GM21360 (cell line): ENCODE measurements around the gene ZNF366.

ENCODE experiments used
- ATAC-seq: cut with Tn5 transposase; IDR thresholded peaks from one replicate; pipeline ENCODE4 v1.9.1; 2021; ENCODE audit warnings: mild to moderate bottlenecking, moderate library complexity; ENCODE audit not compliant: unreplicated experiment

ZNF366 gene

DNA sequence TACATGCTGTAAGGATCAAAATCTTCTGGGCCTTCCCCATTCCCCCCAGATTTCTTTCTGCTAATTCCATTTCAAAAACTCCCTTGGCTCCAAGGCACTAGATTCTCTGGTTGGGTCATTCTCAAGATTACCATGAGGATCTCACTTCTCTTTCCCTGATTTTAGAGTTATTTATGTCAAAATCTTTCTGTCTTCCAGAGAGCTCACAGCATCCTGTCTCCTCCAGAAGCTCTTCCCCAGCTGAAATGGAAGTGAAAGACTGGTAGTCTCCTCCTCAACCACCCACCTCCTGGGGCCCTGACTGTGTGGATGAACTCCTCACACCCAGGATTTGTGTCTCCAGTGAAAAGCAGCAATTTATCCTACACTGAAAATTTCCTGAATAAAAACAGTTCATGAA, 11.9 kb upstream of the ZNF366 start:
- no peak for ATAC-seq

DNA sequence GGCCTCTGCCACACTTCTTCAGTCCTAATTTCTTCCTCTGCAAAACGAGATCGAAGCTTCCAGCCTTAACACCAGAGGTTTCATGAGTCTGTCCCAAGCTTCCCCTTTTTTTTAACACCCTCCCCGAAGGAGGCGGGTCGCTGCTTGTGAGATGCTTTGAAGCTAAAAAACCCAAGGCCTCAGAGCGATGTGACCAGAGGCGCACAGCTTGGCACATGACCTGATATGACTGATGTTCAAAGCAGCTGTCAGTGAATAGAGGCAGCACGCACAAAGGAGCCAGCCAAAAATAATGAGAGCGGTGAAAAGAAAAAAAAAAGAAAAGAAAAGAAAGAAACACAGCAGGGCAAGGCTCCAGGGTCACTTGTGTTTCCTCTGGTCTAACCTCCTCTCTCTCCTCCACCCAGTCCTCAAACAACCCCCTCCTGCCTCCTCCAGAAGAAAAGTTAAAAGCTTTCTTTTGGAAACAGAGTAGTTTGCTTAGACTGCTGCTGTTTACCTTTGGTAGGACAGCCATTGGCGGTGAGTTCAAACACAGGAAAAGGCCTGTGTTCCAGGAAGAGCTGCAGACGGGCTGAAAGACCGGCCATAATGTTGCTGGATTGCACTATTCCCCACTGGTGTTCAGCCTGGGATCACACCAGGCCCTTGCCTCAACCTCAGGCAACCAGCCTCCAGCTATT, 10.9 kb upstream of the ZNF366 start:
- no peak for ATAC-seq

DNA sequence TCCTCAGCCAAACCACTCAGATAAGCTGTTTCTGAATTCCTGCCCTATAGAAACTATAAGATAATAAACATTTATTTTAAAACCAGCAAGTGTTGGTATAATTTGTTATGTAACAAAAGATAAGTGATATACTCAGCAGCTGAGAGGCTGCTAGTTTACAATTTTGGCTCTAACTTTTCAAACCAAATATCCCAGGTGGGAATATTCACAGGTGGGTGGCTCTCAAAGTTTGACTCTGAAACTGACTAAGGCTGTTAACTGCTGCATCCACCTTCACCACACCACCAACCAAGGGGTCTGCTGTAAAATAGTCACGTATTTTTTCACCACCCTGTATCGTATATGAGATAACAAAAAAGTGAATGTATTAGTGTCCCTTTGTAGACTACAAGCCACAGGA, 9.7 kb upstream of the ZNF366 start:
- no peak for ATAC-seq

DNA sequence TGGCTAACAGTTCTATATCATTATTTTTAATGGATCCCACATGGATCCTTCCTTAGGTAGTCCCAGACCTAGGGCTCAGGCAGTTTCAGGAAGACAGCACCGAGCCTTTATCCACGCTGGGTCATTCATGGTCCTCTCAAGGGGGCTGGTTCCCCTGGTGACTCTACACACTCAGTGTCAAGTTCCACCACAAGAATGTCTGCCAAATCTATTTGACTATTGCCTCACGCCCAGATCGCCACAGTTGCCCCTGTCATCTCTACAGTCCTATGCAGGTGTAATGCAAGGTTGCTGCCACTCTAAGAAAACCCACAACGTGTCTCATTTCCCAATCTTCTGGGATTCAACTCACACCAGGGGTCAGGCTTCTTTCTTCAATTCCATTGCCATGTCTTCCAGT, 8.0 kb upstream of the ZNF366 start:
- ATAC-seq, result no peak

DNA sequence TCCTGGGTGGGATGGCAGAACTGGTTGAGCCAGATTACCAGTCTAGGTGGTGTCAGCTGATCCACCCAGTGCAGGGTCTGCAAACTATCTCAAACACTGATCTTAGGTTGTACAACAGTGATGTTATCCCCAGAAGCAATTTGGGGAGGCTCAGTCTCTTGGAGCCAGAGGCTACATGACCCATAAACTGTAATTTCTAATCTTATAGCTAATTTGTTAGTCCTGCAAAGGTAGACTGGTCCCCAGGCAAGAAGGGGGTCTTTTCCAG, 5.3 kb upstream of the ZNF366 start:
- no peak for ATAC-seq

DNA sequence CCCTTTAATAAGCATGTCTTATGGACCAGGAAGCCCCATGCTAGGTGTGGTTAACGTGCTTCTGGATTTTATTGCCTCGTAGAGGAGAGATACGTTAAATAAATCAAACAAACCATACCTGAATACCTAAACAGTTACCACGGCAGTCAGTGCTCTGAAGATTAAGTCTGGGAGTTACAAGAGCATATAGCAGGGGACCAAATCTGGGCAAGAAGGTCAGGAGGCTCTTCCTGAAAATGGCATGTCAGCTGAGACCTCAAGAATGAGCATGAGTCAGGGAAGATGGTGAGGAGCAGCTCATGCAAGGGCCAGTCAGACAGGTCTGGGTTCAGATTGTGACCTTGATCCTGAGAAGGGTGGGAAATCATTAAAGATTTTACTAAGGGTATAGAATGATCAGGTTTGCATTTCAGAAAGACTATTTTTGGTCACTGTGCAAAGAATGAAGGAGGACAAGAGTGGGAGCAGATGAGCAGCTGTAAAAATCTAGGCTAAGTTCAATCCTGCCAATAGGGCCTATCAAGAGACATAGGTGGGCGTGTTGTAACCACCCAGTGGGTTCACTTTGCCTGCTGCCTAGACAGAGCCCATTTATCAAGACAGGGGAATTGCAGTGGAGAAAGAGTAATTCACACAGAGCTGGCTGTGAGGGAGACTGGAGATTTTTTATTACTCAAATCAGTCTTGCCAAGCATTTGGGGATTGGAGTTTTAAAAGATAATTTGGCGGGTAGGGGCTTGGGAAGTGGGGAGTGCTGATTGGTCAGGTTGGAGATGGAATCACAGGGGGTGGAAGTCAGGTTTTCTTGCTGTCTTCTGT, 4.8 kb upstream of the ZNF366 start:
- ATAC-seq, result no peak

DNA sequence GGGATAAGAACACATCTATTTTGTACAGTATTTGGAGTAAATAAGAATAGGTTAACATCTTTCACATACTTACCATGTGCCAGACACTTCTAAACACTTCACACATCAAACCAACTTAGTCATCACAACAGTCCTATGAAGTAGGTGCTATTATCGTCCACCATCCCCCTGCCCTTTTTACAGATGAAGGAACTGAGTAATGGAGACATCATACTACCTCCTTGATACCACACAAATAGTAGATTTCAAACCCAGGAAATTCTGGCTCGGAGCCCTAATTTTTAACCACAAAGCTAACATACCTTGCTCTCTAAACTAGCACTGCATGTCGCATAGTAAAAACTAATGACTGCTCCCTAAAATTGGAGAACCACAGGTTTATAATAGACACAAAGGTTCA, 4.2 kb upstream of the ZNF366 start:
- ATAC-seq, result no peak

DNA sequence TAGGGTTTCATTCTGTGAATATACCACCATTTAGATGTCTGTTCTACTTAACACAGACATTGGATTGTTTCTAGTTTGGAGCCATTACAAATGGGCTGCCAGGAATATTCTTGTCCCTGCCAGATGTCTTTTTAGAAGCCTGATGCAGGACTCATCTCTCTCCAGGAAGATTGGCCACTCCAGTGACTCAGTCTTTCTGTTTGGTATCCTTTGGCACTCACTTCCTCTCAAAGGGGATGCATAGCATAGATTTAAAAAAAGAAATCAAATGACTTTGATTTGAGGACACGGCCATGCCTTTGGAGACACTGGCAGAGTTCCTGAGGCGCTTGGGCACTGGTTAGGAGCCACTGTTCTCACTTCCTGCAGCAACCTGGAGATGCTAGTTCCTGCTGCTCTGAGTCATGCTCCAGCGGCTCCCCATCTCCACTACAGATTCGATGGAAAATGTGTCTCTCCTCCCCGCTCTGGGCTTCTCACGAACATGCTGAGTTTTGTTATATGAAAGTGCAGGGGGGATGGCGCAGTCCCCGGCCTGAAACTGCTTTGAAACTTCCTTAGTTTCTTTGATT, 3.5 kb upstream of the ZNF366 start:
- ATAC-seq, result no peak

DNA sequence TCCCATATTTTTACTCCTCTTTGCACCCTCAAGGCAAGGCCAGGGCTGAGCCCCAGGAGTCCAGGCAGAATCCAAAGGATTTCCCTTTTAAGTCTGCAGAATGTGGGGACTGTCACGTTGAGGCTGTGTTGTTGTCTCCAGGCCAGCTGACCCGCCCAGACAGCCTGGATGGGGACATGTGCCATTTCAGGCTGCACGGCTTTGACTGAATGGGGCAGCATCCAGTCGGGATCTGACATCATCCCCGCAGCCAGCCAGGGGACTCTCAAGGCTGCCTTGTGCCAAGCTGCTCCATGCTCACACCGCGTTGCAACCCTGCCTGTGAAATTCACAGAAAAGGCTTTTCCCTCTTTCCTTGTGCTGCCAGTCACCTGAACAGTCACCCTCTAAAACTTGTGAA, 2.2 kb upstream of the ZNF366 start:
- ATAC-seq, result no peak

DNA sequence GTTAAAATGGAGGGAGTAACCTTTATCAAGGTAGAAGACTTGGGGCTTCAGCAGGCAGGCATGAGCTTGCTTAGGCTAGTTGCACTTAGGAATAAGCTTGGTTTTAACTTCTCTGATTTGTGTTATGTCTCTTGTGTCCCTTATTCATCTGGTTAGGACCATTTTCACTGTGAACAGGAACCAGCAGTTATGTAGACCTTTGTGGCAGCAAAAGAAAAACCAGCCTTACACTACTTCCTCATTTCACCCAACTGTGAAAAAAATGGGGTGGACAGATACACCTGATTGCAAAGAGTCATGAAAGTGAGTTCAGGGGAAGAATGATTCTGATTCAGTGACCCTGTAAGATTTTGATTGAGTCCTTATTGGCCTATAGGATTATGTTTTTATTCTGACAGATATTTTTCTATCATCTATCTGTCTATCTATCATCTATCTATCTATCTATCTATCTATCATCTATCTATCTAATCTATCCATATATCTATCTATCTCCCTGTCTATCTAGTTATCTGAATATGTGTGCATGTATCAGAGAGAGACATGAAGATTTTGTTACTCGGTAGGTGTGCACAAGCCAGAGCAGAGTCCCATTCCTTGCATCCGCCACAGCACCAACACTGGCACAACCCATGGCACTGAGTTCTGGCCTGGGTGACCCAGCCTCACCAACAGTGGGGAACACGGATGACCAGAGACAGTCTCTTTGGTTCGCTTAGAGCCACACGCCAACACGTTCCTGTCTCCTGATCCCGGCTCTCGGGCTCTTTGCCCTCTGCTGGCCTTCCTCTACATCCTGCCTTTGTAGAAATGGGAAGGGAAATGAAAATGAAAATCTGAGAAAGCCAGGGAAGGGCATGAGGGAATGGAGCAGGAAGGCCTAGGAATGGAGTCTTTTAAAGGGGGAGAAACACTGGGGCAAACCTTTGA, 1.3 kb upstream of the ZNF366 start:
- peak; percentile 92 for ATAC-seq

DNA sequence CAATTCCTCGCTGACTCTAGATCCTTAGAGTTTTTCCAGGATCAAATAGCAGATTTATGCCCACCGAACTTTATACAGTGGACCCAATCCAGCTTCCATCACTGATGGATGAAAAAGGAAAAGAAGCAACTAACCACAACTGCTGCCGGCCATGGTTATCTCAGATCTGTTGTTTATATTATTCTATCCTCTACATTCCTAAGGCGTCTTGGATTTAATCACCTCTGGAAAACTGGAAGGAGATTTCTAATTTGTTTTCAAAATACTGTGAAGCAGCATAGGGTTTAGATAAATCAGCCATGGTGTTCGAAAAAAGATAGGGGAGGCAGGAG, 663 bp upstream of the ZNF366 start:
- no peak for ATAC-seq

DNA sequence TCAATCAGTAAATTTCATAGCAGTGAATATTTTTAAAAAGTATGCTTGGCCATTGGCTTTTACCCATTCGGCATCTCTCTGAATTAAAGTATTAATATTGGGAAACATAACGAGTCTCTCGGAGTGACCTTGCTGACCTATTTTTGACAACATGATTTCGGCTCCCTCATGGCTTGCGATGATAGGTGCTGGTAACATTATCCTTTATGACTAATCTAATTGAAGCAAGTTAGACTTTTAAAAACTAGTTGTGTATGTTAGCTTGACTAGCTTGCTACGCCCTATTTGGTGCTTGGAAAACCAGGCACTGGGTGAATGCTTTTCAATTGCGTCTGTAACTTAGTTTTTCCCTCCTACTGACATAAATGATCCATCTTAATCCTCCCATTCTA, 1.1 kb downstream of the ZNF366 start:
- no peak for ATAC-seq

DNA sequence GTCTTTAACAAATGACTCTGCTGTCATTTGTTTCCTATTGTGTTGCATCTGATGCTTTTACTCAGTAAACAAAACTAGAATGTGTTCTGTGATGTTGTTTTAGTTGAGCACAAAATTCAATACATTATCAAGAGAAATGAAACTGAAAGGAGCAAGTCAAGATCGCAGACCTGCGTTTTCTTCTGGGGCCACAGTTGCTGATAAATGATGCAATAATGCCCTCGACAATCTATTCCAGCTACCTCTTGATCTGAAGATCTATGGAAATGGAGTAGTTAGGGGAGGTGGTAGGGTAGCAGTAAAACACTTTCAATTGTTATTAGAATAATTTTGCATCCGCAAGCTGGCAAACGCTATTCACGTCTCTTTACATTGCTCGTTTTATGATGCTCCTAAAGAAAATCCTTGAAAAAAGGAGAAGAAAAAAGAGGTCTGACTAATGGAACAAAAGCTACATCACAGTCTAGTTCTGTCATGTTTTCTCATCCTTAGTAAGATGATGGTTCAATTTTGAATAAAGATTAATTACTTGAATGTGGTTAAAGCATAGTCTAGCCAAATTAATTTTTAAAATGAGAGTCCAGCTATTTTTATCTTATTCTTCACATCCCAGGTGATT, 1.6 kb downstream of the ZNF366 start:
- ATAC-seq, result no peak

DNA sequence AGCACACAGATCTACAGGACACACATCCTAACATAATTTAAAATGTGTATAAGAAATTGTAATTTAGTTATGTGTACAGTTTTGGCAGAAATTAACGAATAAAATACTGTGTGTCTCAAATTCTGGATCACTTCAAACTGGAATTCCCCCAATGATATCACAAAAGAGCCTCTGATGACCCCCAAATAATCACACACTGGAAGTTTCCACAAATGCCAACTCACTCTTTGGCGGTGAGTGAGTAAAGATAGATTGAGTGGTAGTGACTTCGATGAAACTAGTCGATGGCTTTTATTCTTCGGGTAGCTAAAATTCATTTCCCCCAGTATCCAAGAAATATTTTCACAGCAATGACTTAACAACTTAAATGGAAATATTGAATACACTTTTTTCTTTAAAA, 2.2 kb downstream of the ZNF366 start:
- ATAC-seq, result no peak

DNA sequence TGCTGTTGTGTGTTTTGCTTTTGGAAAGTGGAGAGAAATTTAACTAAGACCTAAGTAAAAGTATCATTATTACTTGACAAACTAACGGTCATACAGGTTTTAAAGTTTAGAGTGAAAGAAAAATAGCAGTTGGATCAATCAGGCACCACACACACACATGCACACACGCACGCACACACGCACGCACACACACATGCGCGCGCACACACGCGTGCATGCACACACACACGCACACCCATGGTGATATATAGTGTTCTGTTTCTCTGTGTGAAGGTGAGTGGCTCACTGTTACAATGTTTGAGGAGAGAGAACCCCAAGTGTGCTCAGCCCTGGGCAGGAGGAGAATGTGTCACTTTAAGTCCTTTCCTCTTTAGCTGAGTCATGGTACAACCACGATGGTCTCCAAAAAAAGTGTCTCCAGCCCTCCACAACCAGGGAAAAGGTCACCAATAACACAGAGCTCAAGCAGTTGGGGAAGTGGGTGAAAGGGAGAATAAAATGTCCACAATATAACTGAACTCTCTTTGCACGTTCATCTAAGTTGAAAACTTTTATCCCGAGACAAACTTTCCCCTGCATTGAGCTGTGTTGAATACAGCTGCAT, 3.2 kb downstream of the ZNF366 start:
- no peak for ATAC-seq

DNA sequence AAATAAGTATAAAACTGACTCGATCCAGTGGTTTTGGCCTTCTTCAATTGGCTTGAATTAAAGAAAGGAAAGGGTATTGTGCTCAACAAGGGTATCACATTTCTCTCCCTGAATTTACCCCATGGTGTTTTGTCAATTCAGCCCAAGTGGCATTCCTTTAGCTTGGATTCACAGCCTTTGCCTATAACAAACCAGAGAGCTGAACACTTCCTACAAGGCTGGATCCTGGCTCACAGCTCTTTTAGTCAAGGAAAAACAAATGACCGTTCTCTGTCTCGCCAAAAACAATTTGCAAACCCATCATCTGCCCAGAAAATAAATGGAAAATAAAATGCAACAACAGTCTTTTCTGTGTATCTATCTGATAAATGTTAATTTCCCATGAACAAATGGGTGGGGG, 5.7 kb downstream of the ZNF366 start:
- no peak for ATAC-seq

DNA sequence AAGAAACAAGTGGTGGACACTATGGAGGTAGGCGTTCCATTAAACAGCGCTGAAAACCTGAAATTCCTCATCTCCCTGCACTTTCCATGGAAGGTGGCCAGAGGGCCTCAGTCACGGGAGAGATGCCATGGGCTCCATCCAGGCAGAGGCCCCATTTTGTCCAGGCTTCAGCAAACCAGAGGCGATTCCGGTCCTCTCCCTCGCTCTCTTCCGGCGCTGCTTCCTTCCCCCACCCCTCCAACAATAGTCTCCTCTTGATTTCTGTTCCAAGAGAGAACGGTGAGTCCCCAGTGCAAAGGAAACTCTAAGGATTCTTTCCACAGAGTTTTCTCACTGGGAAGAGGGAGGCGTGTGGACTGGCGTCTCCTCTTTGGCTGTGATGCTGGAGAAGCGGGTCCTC, 7.5 kb downstream of the ZNF366 start:
- ATAC-seq, result no peak

DNA sequence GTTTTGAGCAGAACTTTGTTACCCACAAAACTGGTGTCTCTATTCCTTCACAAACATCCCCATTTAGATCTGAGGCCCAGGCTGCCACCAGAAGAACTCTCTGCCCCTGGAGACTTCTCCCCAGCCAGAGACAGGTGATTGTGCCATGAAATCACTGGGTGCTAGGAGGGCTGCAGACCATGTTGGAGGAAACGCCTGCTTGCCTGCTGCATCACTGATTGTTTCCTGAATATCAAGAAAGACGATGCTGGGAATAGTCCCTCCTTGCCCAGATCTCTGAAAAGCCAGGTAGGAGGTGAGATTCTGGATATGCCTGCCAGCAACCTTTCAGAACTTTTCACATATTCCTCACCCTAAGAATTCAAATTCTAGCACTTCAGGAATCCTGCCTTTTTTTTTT, 8.1 kb downstream of the ZNF366 start:
- ATAC-seq, result no peak

DNA sequence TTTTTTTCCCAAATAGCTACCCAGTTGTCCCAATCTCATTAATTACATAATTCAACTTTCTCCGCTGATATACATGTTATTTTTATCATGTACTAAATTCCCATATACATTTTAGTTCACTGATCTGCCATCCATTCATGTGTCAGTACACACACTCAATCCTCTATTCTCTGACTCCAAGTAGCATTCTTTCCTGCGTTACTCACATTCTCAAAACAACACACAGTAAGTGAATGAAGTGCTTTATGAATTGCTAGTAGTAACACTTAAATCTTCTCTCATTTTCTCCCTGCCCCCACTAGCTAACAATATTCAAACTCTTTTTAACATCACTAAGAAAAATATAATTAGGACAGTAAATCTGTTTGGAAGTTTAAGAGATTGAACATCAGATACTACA, 8.9 kb downstream of the ZNF366 start:
- ATAC-seq, result no peak

DNA sequence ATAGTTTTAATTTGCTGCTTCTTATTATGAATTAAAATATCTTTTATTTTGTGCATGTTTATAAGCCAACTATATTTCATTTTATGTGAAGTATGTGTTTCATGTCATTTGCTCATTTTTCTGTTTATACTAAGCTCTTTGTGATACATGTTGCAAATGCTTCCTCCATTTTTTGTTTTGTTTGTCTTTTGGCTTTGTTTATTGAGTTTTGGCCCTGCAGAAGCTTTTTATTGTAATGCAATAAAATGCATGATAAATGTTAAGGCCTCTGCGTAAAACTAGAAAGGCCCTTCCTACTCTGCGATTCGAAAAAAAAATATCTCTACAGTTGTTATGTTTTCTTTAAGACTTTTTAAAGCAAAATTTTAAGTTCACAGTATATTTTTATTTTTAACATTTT, 9.4 kb downstream of the ZNF366 start:
- no peak for ATAC-seq

DNA sequence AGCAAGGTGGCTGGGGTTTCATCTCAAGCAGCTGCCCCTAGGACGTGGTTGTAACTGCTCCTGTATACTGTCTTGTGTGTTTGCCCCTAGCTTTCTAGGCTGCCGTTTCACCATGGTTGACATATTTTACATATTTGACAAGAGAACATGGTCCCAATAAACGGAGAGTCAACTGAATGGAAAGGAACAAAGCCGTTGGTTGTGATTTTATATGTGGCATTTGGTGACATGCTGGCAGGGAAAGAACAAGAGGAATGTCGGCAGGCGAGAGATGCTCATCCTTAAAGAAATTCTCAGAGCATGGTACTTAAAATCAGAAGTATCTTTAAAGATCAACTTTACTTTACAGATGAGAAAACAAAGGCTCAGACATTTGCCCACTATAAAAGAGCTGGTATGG, 11.8 kb downstream of the ZNF366 start:
- no peak for ATAC-seq
